H9 (cell line): Measurements from ENCODE around the gene ROR1. TPM values are rescaled to one million over a fixed set of nuclear protein-coding genes. Genes with fewer than 3 reads are reported as not detected.

Experiments used
- DNase-seq: peaks from one replicate; pipeline ENCODE4 v3.0.0-alpha.2; 2017
- H2AFZ ChIP-seq: one replicate; pipeline ENCODE4 v1.6.1; 2013; ENCODE audit warnings: mild to moderate bottlenecking, low read length, control low read depth, moderate library complexity
- H2AK5ac ChIP-seq: 2 replicates; pipeline ENCODE4 v1.6.1; 2013; ENCODE audit warnings: low read length, control low read depth, mixed read lengths; ENCODE audit not compliant: insufficient read length
- H2BK120ac ChIP-seq: one replicate; pipeline ENCODE4 v1.6.1; 2013; ENCODE audit warnings: low read depth, mild to moderate bottlenecking, low read length, control low read depth, inconsistent platforms; ENCODE audit not compliant: poor library complexity, severe bottlenecking
- H2BK12ac ChIP-seq: 2 replicates; pipeline ENCODE4 v1.6.1; 2013; ENCODE audit warnings: low read length, control low read depth, mixed read lengths, low read depth; ENCODE audit not compliant: insufficient read length
- H2BK15ac ChIP-seq: 2 replicates; pipeline ENCODE4 v1.6.1; 2013; ENCODE audit warnings: low read depth, low read length, control low read depth
- H2BK20ac ChIP-seq: one replicate; pipeline ENCODE4 v1.6.1; 2013; ENCODE audit warnings: low read depth, mild to moderate bottlenecking, low read length, control low read depth, inconsistent platforms; ENCODE audit not compliant: poor library complexity, severe bottlenecking
- H2BK5ac ChIP-seq: 2 replicates; pipeline ENCODE4 v1.6.1; 2013; ENCODE audit warnings: low read length, control low read depth, mixed read lengths; ENCODE audit not compliant: insufficient read length
- H3K14ac ChIP-seq: 2 replicates; pipeline ENCODE4 v1.6.1; 2013; ENCODE audit warnings: low read length, control low read depth; ENCODE audit not compliant: insufficient read depth
- H3K18ac ChIP-seq: 2 replicates; pipeline ENCODE4 v1.6.1; 2013; ENCODE audit warnings: low read depth, mild to moderate bottlenecking, mixed read lengths, low read length, control low read depth; ENCODE audit not compliant: insufficient read length
- H3K23ac ChIP-seq: 2 replicates; pipeline ENCODE4 v1.6.1; 2013; ENCODE audit warnings: low read length, control low read depth, mixed read lengths, low read depth; ENCODE audit not compliant: insufficient read length
- H3K23me2 ChIP-seq: 2 replicates; pipeline ENCODE4 v1.6.1; 2013; ENCODE audit warnings: low read depth, mild to moderate bottlenecking, mixed read lengths, low read length, control low read depth; ENCODE audit not compliant: insufficient read length, poor library complexity, severe bottlenecking
- H3K27ac ChIP-seq: 2 replicates; pipeline ENCODE4 v1.5.1; 2013; ENCODE audit warnings: low read length, control low read depth, mixed read lengths, low read depth; ENCODE audit not compliant: insufficient read length
- H3K27me3 ChIP-seq: 2 replicates; pipeline ENCODE4 v1.6.1; 2013; ENCODE audit warnings: low read length, control low read depth, inconsistent platforms; ENCODE audit not compliant: insufficient read depth
- H3K4ac ChIP-seq: 2 replicates; pipeline ENCODE4 v1.6.1; 2013; ENCODE audit warnings: low read depth, mild to moderate bottlenecking, control low read depth, inconsistent platforms, low read length, moderate library complexity
- H3K4me1 ChIP-seq: 2 replicates; pipeline ENCODE4 v1.6.1; 2013; ENCODE audit warnings: low read length, control low read depth, inconsistent platforms; ENCODE audit not compliant: insufficient read depth
- H3K4me2 ChIP-seq: 2 replicates; pipeline ENCODE4 v1.6.1; 2013; ENCODE audit warnings: low read length, control low read depth, mixed read lengths; ENCODE audit not compliant: insufficient read length, insufficient read depth
- H3K56ac ChIP-seq: 2 replicates; pipeline ENCODE4 v1.6.1; 2013; ENCODE audit warnings: low read depth, mild to moderate bottlenecking, mixed read lengths, low read length, control low read depth; ENCODE audit not compliant: insufficient read length
- H3K79me1 ChIP-seq: 2 replicates; pipeline ENCODE4 v1.6.1; 2013; ENCODE audit warnings: low read depth, mild to moderate bottlenecking, moderate library complexity, low read length, control low read depth, inconsistent platforms; ENCODE audit not compliant: insufficient read depth, poor library complexity, severe bottlenecking
- H3K79me2 ChIP-seq: 2 replicates; pipeline ENCODE4 v1.6.1; 2013; ENCODE audit warnings: low read length, control low read depth, inconsistent platforms; ENCODE audit not compliant: insufficient read depth
- H3K9ac ChIP-seq: 2 replicates; pipeline ENCODE4 v1.6.1; 2013; ENCODE audit warnings: low read length, control low read depth, mixed read lengths; ENCODE audit not compliant: insufficient read length; ENCODE audit errors: extremely low read depth
- H3K9me3 ChIP-seq: one replicate; pipeline ENCODE4 v1.6.1; 2013; ENCODE audit warnings: low read depth, low read length, inconsistent platforms; ENCODE audit not compliant: control insufficient read depth
- H3T11ph ChIP-seq: one replicate; pipeline ENCODE4 v1.6.1; 2013; ENCODE audit warnings: mild to moderate bottlenecking, low read length, control low read depth, inconsistent platforms
- H4K20me1 ChIP-seq: one replicate; pipeline ENCODE4 v1.6.1; 2013; ENCODE audit not compliant: control insufficient read depth, insufficient read length, insufficient read depth
- H4K5ac ChIP-seq: 2 replicates; pipeline ENCODE4 v1.6.1; 2013; ENCODE audit warnings: low read depth, mild to moderate bottlenecking, mixed read lengths, low read length, control low read depth; ENCODE audit not compliant: insufficient read length
- H4K8ac ChIP-seq: replicated peaks from 2 replicates; pipeline ENCODE4 v1.6.1; 2013; ENCODE audit warnings: low read length, control low read depth, mixed read lengths, low read depth; ENCODE audit not compliant: insufficient read length
- H4K91ac ChIP-seq: 2 replicates; pipeline ENCODE4 v1.6.1; 2013; ENCODE audit warnings: low read depth, mild to moderate bottlenecking, moderate library complexity, mixed read lengths, low read length, control low read depth; ENCODE audit not compliant: insufficient read length
- H3K27ac Mint-ChIP-seq, 3 experiments: 2 replicates in 2 of 3; 3 replicates in 1 of 3; pipeline ENCODE4 v1.8.0; 2020 to 2021; ENCODE audit warnings: mixed read lengths in 3 of 3, mild to moderate bottlenecking in 1 of 3, moderate library complexity in 1 of 3
- H3K27me3 Mint-ChIP-seq: 2 replicates; pipeline ENCODE4 v1.8.0; 2021; ENCODE audit warnings: low read depth, mild to moderate bottlenecking, moderate library complexity, mixed read lengths
- H3K36me3 Mint-ChIP-seq, 3 experiments: 2 replicates in 2 of 3; 3 replicates in 1 of 3; pipeline ENCODE4 v1.8.0; 2020 to 2021; ENCODE audit warnings: low read depth in 3 of 3, mixed read lengths in 3 of 3; ENCODE audit not compliant: insufficient read depth in 1 of 3
- H3K4me1 Mint-ChIP-seq, 2 experiments: 2 replicates each; pipeline ENCODE4 v1.8.0; 2020; ENCODE audit warnings: mixed read lengths in 2 of 2
- H3K4me3 Mint-ChIP-seq, 2 experiments: 2 replicates in 1 of 2; 3 replicates in 1 of 2; pipeline ENCODE4 v1.8.0; 2020 to 2021; ENCODE audit warnings: mild to moderate bottlenecking in 2 of 2, mixed read lengths in 2 of 2, moderate library complexity in 1 of 2
- H3K9me3 Mint-ChIP-seq, 2 experiments: 2 replicates in 1 of 2; 3 replicates in 1 of 2; pipeline ENCODE4 v1.8.0; 2020; ENCODE audit warnings: mild to moderate bottlenecking in 2 of 2, mixed read lengths in 2 of 2, moderate library complexity in 1 of 2
- CTCF ChIP-seq: fragments of 200-600 bp; sonication (generic); conservative IDR thresholded peaks from 3 replicates; pipeline ENCODE4 v1.8.0; 2021; ENCODE audit warnings: antibody characterized with exemption, mild to moderate bottlenecking
- WGBS: extraction: QIAGEN DNeasy Blood & Tissue Kit; methylation state at CpG from one replicate; pipeline ENCODE4 v1.1.7; 2013; ENCODE audit warnings: missing lambda C conversion rate, low lambda C conversion rate, mixed read lengths; ENCODE audit not compliant: insufficient read length; ENCODE audit errors: extremely low coverage; 5-methylcytosine and 5-hydroxymethylcytosine counted together
- total RNA-seq: library from RNA; stranded (reverse); gene quantifications from 2 replicates; pipeline ENCODE4 v1.2.1, GENCODE V29; 2021

The ROR1 gene
- total RNA-seq, 1 experiment from 2014 or later = 75.9 TPM

GRCh38 chr1:63887809-63888208 is 114.0 kb downstream of the ROR1 start:
- Histone ChIP-seq H3K4ac (no peak overlapping the region), H3K27me3 (no peaks in the 10 kb centered on the region), H3K4me2 (no peak overlapping the region), H3K9ac (no peak overlapping the region), H2BK5ac (no peak overlapping the region), H2BK120ac (no peak overlapping the region), H2BK12ac (no peak overlapping the region), H2BK15ac (no peak overlapping the region), H4K20me1 (no peaks in the 10 kb centered on the region), H3K79me1 (peaks cover 13% of the 10 kb centered on the region), H3K4me1 (peaks cover 14% of the 10 kb centered on the region; the same call in 1 of the 2 replicates), H2BK20ac (no peak overlapping the region), H3K9me3 (no peaks in the 10 kb centered on the region), H3K23ac (no peak overlapping the region), H3K79me2 (peaks cover 31% of the 10 kb centered on the region; the same call in 1 of the 2 replicates), H4K91ac (no peak overlapping the region), H3K23me2 (no peaks in the 10 kb centered on the region), H3K18ac (no peak overlapping the region), H3K27ac (no peak overlapping the region), H4K8ac (no peak overlapping the region), H3T11ph (no peak overlapping the region), H2AFZ (no peak overlapping the region), H3K56ac (no peak overlapping the region), H2AK5ac (no peak overlapping the region), H4K5ac (no peak overlapping the region), H3K14ac (no peak overlapping the region)
- Mint-ChIP-seq H3K36me3 (peaks cover 6 to 11% (median 7%) of the 10 kb centered on the region in 3 experiments), H3K4me3 (no peak overlapping the region), H3K27ac (no peak overlapping the region), H3K27me3 (no peaks in the 10 kb centered on the region), H3K4me1 (peaks cover 56 to 59% of the 10 kb centered on the region in 2 experiments), H3K9me3 (peaks cover 0 to 2% of the 10 kb centered on the region in 2 experiments; a peak in 2 of 5 replicates)
- TF ChIP-seq CTCF = no peak
- DNase-seq = no peak
- no CpG with 5 or more reads among the region's 2 CpGs for WGBS
